ENCODE results near the gene RRP15.

Gene RRP15

DNA sequence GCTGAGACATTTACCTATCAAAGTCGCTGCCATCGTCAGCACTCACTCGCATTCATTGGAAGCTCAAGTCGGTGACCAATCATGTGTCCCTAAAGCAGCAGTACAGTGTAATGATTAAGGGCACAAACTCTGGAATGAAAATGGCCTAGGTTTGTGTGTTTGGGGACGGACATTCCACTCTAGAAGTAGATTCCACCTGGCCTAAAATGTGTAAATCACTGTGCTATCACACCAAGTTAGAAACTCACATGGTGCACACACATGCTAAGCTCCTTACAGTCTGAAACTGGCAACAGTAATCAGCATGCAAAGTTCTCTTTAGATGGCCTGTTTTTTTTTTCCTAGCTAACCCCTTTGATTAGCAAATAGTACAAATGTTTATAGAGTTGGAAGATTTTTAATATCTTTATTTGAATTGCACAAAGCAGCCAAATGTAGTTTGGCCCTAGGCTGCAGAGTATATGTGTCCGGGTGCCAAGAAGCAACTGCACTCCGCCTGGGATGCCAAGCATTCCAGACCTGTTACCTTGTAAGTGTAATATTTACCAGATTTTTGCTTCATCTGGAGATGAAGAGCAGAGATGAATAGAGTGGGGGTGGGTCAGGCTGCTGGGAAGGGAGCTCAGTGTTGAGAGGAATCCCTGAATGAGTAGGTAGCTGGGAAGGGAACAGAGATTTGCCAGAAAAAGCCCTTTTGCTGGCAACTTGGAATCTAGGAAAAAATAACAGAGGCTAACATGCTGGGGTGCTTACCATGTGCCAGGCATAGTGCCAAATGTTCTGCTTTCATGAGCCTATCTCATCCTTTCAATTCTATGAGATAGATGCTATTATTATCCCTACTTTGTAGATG is 95.3 kb downstream of the RRP15 start:
- DNase-seq (ENCODE audit: low read depth): no peak
- H3K4me3 ChIP-seq (ENCODE audit: low read depth, low read length): no peak overlapping the region
- TF ChIP-seq, protein P1, sequence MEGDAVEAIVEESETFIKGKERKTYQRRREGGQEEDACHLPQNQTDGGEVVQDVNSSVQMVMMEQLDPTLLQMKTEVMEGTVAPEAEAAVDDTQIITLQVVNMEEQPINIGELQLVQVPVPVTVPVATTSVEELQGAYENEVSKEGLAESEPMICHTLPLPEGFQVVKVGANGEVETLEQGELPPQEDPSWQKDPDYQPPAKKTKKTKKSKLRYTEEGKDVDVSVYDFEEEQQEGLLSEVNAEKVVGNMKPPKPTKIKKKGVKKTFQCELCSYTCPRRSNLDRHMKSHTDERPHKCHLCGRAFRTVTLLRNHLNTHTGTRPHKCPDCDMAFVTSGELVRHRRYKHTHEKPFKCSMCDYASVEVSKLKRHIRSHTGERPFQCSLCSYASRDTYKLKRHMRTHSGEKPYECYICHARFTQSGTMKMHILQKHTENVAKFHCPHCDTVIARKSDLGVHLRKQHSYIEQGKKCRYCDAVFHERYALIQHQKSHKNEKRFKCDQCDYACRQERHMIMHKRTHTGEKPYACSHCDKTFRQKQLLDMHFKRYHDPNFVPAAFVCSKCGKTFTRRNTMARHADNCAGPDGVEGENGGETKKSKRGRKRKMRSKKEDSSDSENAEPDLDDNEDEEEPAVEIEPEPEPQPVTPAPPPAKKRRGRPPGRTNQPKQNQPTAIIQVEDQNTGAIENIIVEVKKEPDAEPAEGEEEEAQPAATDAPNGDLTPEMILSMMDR (IDR thresholded peaks at IDR 0.05; ENCODE audit: insufficient read depth, low read depth, low read length, missing control alignments): no peak

DNA sequence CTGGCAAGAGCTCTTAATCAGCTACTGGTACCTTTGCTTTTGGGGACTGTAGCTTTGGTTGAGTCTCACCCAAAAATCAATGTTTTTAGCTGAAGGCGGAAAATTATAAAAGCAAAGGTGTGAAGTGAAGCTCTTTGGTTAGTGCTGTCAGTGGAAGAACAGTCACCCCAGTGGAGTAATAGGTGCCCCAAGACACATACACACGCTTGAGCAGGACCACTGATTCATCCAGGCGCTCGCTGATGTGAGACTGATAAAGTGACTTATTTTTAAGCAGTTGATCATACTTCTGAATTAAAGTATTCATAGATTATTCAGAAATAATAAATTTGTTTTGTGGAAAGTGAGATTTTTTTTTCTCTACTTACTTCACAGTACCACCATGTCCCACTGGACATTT is 97.2 kb downstream of the RRP15 start:
- no peak for DNase-seq (ENCODE audit: low read depth)
- TF ChIP-seq, protein P1 (IDR thresholded peaks at IDR 0.05; ENCODE audit: insufficient read depth, low read depth, low read length, missing control alignments): no peak
- H3K4me3 ChIP-seq (ENCODE audit: low read depth, low read length): no peak overlapping the region

DNA sequence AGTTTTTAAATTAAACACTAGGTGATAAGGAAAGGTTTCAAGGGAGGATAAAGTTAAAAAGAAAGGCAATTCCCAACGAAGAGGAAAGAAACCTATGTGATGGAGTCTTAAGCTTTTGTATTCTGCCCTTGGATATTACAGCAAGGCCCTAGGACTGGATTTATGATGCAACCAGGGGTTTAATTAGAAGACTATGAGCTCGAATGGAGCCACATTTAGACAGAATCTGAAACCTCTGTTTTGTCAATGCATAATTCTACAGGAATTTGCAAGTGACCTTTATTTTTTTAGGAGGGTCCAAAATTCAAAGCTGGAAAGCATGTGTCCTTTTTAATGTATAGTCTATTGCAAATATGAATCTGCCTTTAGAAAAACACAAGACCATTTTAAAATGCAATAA is 98.0 kb downstream of the RRP15 start:
- H3K4me3 ChIP-seq (ENCODE audit: low read depth, low read length): no peak overlapping the region
- TF ChIP-seq, protein P1 (IDR thresholded peaks at IDR 0.05; ENCODE audit: insufficient read depth, low read depth, low read length, missing control alignments): no peak
- no peak for DNase-seq (ENCODE audit: low read depth)

DNA sequence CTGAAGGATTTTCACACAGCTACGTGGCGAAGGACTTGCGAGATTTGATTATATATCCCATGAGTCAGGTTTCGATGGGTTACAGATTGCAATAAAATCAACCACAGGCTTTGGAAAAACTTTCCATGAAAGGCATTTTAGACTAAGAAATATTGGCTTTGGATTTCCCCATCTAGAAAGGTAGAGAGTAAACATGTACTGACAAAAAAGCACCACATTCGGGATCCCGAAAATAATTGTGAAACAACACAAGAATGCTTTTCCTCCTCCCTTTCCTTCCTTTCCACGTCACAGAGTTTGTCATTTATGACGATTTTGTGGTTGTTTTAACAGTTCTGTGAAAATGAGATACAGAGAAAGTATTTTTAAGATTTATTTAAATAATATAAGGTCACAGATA is 98.6 kb downstream of the RRP15 start:
- TF ChIP-seq, protein P1 (IDR thresholded peaks at IDR 0.05; ENCODE audit: insufficient read depth, low read depth, low read length, missing control alignments): no peak
- H3K4me3 ChIP-seq (ENCODE audit: low read depth, low read length): no peak overlapping the region
- no peak for DNase-seq (ENCODE audit: low read depth)

DNA sequence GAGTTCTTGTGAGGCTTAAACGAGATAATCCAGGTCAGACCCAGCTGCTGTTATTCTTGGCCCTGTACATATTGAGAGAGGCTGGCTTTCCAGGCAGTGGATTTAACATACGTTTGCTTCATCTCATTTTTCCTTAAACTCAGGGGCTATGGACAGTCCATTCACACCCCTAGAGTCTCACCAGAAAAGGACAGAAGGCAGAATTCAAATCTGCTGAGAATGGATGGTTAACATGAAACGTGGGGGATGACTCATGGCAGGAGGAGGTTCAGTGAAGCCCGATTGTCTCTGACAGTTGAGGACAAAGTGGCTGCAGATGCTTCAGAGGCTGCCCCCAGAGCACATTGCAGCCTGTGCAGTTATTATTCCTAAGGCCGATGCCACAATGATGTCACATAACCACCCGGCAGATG is 99.5 kb downstream of the RRP15 start:
- H3K4me3 ChIP-seq (ENCODE audit: low read depth, low read length): no peak overlapping the region
- TF ChIP-seq, protein P1 (IDR thresholded peaks at IDR 0.05; ENCODE audit: insufficient read depth, low read depth, low read length, missing control alignments): no peak
- no peak for DNase-seq (ENCODE audit: low read depth)
